K562 (cell line): ENCODE measurements around the gene GTF2A1. TPM values are rescaled to one million over a fixed set of nuclear protein-coding genes. Genes with fewer than 3 reads are reported as not detected.

Experiments used
- ARID2 ChIP-seq: fragments of 450-650 bp; IDR thresholded peaks from 2 replicates; pipeline ENCODE4 v1.6.1; 2017; ENCODE audit warnings: antibody characterized with exemption, mild to moderate bottlenecking
- CBFA2T2 ChIP-seq: fragments of 450-650 bp; conservative IDR thresholded peaks from 2 replicates; pipeline ENCODE4 v1.6.1; 2017; ENCODE audit warnings: mild to moderate bottlenecking
- FIP1L1 ChIP-seq: fragments of 200-400 bp; formaldehyde crosslinking; IDR thresholded peaks from 2 replicates; pipeline ENCODE4 v1.6.1; 2018; ENCODE audit warnings: mild to moderate bottlenecking, low read depth, low read length; ENCODE audit not compliant: poor library complexity, severe bottlenecking
- FOXJ2 ChIP-seq: fragments of 200-800 bp; sonication (Bioruptor generic); IDR thresholded peaks from 2 replicates; pipeline ENCODE4 v1.6.1; 2016; ENCODE audit warnings: missing genetic modification characterization, missing compliant biosample characterization
- PML ChIP-seq: IDR thresholded peaks from 2 replicates; pipeline ENCODE4 v1.6.1; 2012; ENCODE audit warnings: low read length, inconsistent platforms
- POLR2B ChIP-seq: fragments of 450-650 bp; IDR thresholded peaks from 2 replicates; pipeline ENCODE4 v1.6.1; 2018; ENCODE audit warnings: low read depth; ENCODE audit not compliant: partially characterized antibody
- RFX5 ChIP-seq: IDR thresholded peaks from 2 replicates; pipeline ENCODE4 v1.6.1; 2011; ENCODE audit warnings: low read depth, mild to moderate bottlenecking, improper control_type of control experiment, low read length
- ZNF212 ChIP-seq: fragments of 450-650 bp; formaldehyde crosslinking; IDR thresholded peaks from 2 replicates; pipeline ENCODE4 v1.4.0; 2020; ENCODE audit warnings: mild to moderate bottlenecking
- ZNF3 ChIP-seq: fragments of 250-450 bp; sonication (Bioruptor Pico); IDR thresholded peaks from 2 replicates; pipeline ENCODE4 v1.5.0; 2021; ENCODE audit warnings: mild to moderate bottlenecking, moderate library complexity
- polyA plus RNA-seq, 8 experiments: library from polyadenylated mRNA; depleted of rRNA in 4 of 8; stranded (reverse) in 5 of 8; unstranded in 3 of 8; fragments of >200 nt; fragmentation: Nextera tagmentation in 2 of 8; fragmentation: Illumina TruSeq in 1 of 8; extraction: Ambion mirVana in 2 of 8; extraction: Trizol in 1 of 8; gene quantifications; 2 replicates each; pipeline versions ENCODE4 v1.2.1 to v1.2.3, GENCODE V29; 2011 to 2014; ENCODE audit warnings: inconsistent platforms in 1 of 8, missing spikeins in 1 of 8
- total RNA-seq, 7 experiments: library from RNA; depleted of rRNA in 6 of 7; stranded (reverse); fragments of >200 nt in 6 of 7; fragmentation: Illumina TruSeq in 2 of 7; extraction: Trizol in 2 of 7; gene quantifications; 2 replicates each; pipeline versions ENCODE4 v1.2.1 to v1.2.3, GENCODE V29; 2011 to 2021; ENCODE audit warnings: low replicate concordance in 1 of 7
- TF ChIP-seq, protein P1 (sequence below), 2 experiments: IDR thresholded peaks; 2 replicates each; pipeline ENCODE4 v1.6.1; 2012; ENCODE audit warnings: improper control_type of control experiment in 2 of 2, low read depth in 2 of 2, low read length in 2 of 2, borderline replicate concordance in 1 of 2
- TF ChIP-seq, protein P2 (sequence below), 2 experiments: fragments of 200-800 bp in 1 of 2; sonication (Bioruptor generic) in 1 of 2; sonication (generic) in 1 of 2; formaldehyde crosslinking in 1 of 2; IDR thresholded peaks in 1 of 2; conservative IDR thresholded peaks in 1 of 2; 2 replicates each; pipeline versions ENCODE4 v1.5.0 to v1.6.1; 2016 to 2020; ENCODE audit warnings: missing compliant biosample characterization in 1 of 2, missing genetic modification characterization in 1 of 2, missing genetic modification reagents in 1 of 2
- TF ChIP-seq, protein P3 (sequence below): fragments of 250-450 bp; sonication (Bioruptor Pico); IDR thresholded peaks from 2 replicates; pipeline ENCODE4 v1.4.0; 2020
- TF ChIP-seq, protein P4 (sequence below): fragments of 450-650 bp; IDR thresholded peaks from 2 replicates; pipeline ENCODE4 v1.6.1; 2016; ENCODE audit warnings: antibody characterized with exemption
- TF ChIP-seq, protein P5 (sequence below), 3 experiments: fragments of 200-800 bp in 1 of 3; fragments of 250-450 bp in 1 of 3; fragments of 450-650 bp in 1 of 3; sonication (Bioruptor Pico) in 1 of 3; sonication (Bioruptor generic) in 1 of 3; formaldehyde crosslinking in 1 of 3; IDR thresholded peaks; 2 replicates each; pipeline versions ENCODE4 v1.6.1 to v1.8.0; 2016 to 2022; ENCODE audit warnings: mild to moderate bottlenecking in 2 of 3, missing genetic modification characterization in 2 of 3, missing compliant biosample characterization in 1 of 3, moderate library complexity in 1 of 3
- TF ChIP-seq, protein P6 (sequence below): sonication (generic); formaldehyde crosslinking; IDR thresholded peaks from 2 replicates; pipeline ENCODE4 v1.8.0; 2022; ENCODE audit warnings: missing genetic modification reagents, mild to moderate bottlenecking, moderate library complexity, borderline replicate concordance

The GTF2A1 gene
- total and polyA plus RNA-seq, 9 of the 15 experiments (the other 6 are each of a cell fraction or from before 2014, with no cell fraction given), result 3.4 to 22.8 (median 14.7) TPM

DNA sequence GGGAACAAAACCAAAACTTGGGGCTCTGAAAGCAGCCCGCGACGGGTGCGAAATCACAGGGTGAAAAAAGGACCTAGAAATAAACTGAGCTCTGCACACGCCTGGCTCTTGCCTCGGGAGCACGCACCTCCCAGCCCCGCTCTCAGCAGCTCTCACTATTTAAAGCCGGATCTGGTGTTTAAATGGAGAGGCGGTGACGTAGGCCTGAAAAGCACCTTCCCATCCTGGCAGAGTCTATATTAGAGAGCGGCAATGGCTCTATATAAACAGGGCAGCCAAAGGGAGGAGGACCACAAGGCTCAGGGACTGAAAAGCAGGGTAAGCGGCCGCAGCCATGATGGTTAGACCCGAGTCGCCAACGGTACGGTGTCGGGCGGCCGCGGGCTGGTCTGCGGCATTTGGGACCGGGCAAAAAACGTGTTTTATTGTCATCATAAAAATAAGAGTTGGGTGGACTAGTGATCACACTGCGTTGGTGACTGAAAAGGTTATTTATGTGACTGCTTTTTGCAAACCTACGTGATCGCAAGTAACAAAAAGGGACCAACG is 1.5 kb downstream of the GTF2A1 start (continued):
- TF ChIP-seq, protein P1, sequence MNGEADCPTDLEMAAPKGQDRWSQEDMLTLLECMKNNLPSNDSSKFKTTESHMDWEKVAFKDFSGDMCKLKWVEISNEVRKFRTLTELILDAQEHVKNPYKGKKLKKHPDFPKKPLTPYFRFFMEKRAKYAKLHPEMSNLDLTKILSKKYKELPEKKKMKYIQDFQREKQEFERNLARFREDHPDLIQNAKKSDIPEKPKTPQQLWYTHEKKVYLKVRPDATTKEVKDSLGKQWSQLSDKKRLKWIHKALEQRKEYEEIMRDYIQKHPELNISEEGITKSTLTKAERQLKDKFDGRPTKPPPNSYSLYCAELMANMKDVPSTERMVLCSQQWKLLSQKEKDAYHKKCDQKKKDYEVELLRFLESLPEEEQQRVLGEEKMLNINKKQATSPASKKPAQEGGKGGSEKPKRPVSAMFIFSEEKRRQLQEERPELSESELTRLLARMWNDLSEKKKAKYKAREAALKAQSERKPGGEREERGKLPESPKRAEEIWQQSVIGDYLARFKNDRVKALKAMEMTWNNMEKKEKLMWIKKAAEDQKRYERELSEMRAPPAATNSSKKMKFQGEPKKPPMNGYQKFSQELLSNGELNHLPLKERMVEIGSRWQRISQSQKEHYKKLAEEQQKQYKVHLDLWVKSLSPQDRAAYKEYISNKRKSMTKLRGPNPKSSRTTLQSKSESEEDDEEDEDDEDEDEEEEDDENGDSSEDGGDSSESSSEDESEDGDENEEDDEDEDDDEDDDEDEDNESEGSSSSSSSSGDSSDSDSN (IDR thresholded peaks at IDR 0.05; ENCODE audit: borderline replicate concordance in 1 of 2, low read depth in 2 of 2, low read length in 2 of 2), result 0 out of 4 replicates have a peak, but pooled peaks of 1 of the 2 experiments have one; percentile 65
- TF ChIP-seq, protein P2, sequence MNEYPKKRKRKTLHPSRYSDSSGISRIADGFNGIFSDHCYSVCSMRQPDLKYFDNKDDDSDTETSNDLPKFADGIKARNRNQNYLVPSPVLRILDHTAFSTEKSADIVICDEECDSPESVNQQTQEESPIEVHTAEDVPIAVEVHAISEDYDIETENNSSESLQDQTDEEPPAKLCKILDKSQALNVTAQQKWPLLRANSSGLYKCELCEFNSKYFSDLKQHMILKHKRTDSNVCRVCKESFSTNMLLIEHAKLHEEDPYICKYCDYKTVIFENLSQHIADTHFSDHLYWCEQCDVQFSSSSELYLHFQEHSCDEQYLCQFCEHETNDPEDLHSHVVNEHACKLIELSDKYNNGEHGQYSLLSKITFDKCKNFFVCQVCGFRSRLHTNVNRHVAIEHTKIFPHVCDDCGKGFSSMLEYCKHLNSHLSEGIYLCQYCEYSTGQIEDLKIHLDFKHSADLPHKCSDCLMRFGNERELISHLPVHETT (CRISPR knock-in tag; conservative IDR thresholded peaks at IDR 0.05 in 1 of 2, IDR thresholded peaks at IDR 0.05 in 1 of 2), result peak in 1 of 2 experiments; percentile 59; a peak in 1 of 4 replicates
- TF ChIP-seq ZNF3 (CRISPR knock-in tag) (no peak; the same call in 1 of the 2 replicates), FOXJ2 (tag) (no peak), POLR2B (peak; percentile 48), ARID2 (0 out of 2 replicates have a peak, but pooled peaks have one; percentile 7), PML (peak; percentile 52), CBFA2T2 (no peak), RFX5 (no peak), FIP1L1 (no peak), ZNF212 (no peak)
- TF ChIP-seq, protein P3, sequence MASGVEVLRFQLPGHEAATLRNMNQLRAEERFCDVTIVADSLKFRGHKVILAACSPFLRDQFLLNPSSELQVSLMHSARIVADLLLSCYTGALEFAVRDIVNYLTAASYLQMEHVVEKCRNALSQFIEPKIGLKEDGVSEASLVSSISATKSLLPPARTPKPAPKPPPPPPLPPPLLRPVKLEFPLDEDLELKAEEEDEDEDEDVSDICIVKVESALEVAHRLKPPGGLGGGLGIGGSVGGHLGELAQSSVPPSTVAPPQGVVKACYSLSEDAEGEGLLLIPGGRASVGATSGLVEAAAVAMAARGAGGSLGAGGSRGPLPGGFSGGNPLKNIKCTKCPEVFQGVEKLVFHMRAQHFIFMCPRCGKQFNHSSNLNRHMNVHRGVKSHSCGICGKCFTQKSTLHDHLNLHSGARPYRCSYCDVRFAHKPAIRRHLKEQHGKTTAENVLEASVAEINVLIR (CRISPR knock-in tag), result peak; percentile 41; the same call in 1 of the 2 replicates
- TF ChIP-seq, protein P4, sequence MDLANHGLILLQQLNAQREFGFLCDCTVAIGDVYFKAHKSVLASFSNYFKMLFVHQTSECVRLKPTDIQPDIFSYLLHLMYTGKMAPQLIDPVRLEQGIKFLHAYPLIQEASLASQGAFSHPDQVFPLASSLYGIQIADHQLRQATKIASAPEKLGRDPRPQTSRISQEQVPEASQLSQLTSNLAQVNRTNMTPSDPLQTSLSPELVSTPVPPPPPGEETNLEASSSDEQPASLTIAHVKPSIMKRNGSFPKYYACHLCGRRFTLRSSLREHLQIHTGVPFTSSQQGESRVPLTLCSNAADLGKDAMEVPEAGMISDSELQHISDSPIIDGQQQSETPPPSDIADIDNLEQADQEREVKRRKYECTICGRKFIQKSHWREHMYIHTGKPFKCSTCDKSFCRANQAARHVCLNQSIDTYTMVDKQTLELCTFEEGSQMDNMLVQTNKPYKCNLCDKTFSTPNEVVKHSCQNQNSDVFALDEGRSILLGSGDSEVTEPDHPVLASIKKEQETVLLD, result no peak
- TF ChIP-seq, protein P5, sequence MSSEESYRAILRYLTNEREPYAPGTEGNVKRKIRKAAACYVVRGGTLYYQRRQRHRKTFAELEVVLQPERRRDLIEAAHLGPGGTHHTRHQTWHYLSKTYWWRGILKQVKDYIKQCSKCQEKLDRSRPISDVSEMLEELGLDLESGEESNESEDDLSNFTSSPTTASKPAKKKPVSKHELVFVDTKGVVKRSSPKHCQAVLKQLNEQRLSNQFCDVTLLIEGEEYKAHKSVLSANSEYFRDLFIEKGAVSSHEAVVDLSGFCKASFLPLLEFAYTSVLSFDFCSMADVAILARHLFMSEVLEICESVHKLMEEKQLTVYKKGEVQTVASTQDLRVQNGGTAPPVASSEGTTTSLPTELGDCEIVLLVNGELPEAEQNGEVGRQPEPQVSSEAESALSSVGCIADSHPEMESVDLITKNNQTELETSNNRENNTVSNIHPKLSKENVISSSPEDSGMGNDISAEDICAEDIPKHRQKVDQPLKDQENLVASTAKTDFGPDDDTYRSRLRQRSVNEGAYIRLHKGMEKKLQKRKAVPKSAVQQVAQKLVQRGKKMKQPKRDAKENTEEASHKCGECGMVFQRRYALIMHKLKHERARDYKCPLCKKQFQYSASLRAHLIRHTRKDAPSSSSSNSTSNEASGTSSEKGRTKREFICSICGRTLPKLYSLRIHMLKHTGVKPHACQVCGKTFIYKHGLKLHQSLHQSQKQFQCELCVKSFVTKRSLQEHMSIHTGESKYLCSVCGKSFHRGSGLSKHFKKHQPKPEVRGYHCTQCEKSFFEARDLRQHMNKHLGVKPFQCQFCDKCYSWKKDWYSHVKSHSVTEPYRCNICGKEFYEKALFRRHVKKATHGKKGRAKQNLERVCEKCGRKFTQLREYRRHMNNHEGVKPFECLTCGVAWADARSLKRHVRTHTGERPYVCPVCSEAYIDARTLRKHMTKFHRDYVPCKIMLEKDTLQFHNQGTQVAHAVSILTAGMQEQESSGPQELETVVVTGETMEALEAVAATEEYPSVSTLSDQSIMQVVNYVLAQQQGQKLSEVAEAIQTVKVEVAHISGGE (CRISPR knock-in tag; IDR thresholded peaks at IDR 0.05), result no peak
- TF ChIP-seq, protein P6, sequence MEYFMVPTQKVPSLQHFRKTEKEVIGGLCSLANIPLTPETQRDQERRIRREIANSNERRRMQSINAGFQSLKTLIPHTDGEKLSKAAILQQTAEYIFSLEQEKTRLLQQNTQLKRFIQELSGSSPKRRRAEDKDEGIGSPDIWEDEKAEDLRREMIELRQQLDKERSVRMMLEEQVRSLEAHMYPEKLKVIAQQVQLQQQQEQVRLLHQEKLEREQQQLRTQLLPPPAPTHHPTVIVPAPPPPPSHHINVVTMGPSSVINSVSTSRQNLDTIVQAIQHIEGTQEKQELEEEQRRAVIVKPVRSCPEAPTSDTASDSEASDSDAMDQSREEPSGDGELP (CRISPR knock-in tag), result peak; percentile 13; the same call in 1 of the 2 replicates
